ENCODE results near the gene SLC51A. TPM values are rescaled to one million over a fixed set of nuclear protein-coding genes. Genes with fewer than 3 reads are reported as not detected.
"Not testable (repeated sequence)": the region's sequence is repeated elsewhere in the genome, so short reads cannot be mapped to it uniquely, and the experiment has no call there.

Gene SLC51A
- not detected for total RNA-seq
- 1 to 10 TPM in 1 of 2 donors, not detected in 1; 2.7 TPM for polyA plus RNA-seq

DNA sequence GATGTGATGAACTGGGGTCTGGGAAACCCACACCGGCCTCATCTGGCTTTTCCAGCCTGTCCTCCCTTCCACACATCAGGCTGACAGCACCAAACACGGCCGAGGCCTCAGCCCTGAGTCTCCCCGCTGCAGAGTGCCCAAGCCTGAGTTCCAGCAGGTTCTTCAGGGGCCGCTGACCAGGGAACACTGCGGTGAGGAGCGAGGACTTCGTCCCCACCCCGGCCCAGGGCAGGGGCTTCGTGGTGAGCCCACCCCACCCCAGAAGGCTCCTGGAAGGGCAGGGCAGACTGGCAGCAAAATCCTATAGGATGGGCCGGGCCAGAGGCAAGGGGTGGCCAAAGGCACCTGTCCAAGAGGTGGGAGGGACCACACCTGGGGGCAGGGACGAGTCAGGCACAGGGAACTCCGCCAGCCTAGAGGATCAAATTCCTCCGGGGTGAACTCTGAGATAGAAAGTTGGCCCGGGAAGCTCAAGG lies at the start of gene SLC51A:
Gene SLC51A (plus strand): TSS at position 446 of the 476 bp plus-strand sequence. CDS start 179 bp downstream, outside the sequence.
- Mint-ChIP-seq H3K9me3 (no peaks in the 10 kb centered on the region), H3K27ac (peak within 1 kb of the TSS in 2 of 7 donors; percentile 61 to 64), H3K4me1 (peaks cover 3 to 12% (median 10%) of the 10 kb centered on the region in 4 donors), H3K27me3 (no peaks in the 10 kb centered on the region), H3K4me3 (peak within 1 kb of the TSS in 4 of 8 donors; percentile 29 to 63 (median 48)), H3K36me3 (no peaks in the 10 kb centered on the region)
- H3K4me1 ChIP-seq (ENCODE audit: insufficient read depth, low read length): peaks cover 13% of the 10 kb centered on the region
- no peak within 1 kb of the TSS for H3K4me3 ChIP-seq (ENCODE audit: low read length in 2 of 2)
- no peaks in the 10 kb centered on the region for H3K27me3 ChIP-seq (ENCODE audit: insufficient read depth, low read length)
- CTCF ChIA-PET (ENCODE audit: partially characterized antibody): no interaction called here
- no peaks in the 10 kb centered on the region for H3K9me3 ChIP-seq (ENCODE audit: control insufficient read depth in 1 of 2, low read length in 2 of 2)
- POLR2A ChIA-PET (ENCODE audit: partially characterized antibody): no interaction called here
- DNase-seq: no peak
- H3K36me3 ChIP-seq (ENCODE audit: insufficient read depth, low read length): no peaks in the 10 kb centered on the region
- no peak within 1 kb of the TSS for H3K27ac ChIP-seq (ENCODE audit: low read depth, low read length)
- intact Hi-C loops (cut with micrococcal nuclease): no loop called here

DNA sequence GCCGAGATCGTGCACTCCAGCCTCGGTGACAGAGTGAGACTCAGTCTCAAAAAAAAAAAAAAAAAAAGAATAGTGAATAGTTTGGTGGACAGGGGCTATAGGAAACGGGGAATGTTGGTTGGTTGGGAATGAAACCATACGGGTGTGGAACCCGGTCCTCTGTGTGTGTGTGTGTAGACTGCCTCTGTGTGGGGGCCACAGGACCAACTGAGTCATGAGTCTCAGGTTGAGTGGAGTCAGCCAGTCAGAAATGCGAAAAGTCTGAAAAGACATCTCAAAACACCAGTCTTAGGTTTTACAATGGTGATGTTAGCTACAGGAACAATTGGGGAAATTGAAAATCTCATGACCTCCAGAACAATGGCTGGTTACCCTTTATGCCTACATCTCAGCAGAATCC lies 49.6 kb upstream of the SLC51A start:
- Histone ChIP-seq H3K27ac (ENCODE audit: low read depth, low read length) (no peak overlapping the region), H3K4me3 (ENCODE audit: low read length in 2 of 2) (no peak overlapping the region), H3K36me3 (ENCODE audit: insufficient read depth, low read length) (no peaks in the 10 kb centered on the region), H3K4me1 (ENCODE audit: insufficient read depth, low read length) (no peaks in the 10 kb centered on the region), H3K9me3 (ENCODE audit: control insufficient read depth in 1 of 2, low read length in 2 of 2) (no peaks in the 10 kb centered on the region), H3K27me3 (ENCODE audit: insufficient read depth, low read length) (no peaks in the 10 kb centered on the region)
- no peak for DNase-seq
- Mint-ChIP-seq H3K36me3 (no peaks in the 10 kb centered on the region), H3K9me3 (peaks cover 0 to 2% (median 0%) of the 10 kb centered on the region in 8 donors), H3K4me1 (peaks cover 0 to 3% (median 2%) of the 10 kb centered on the region in 4 donors), H3K27me3 (no peaks in the 10 kb centered on the region), H3K4me3 (no peak overlapping the region), H3K27ac (no peak overlapping the region)
- intact Hi-C loops (cut with micrococcal nuclease): no loop called here
- ChIA-PET CTCF (ENCODE audit: partially characterized antibody) (no interaction called here), POLR2A (ENCODE audit: partially characterized antibody) (no interaction called here)

DNA sequence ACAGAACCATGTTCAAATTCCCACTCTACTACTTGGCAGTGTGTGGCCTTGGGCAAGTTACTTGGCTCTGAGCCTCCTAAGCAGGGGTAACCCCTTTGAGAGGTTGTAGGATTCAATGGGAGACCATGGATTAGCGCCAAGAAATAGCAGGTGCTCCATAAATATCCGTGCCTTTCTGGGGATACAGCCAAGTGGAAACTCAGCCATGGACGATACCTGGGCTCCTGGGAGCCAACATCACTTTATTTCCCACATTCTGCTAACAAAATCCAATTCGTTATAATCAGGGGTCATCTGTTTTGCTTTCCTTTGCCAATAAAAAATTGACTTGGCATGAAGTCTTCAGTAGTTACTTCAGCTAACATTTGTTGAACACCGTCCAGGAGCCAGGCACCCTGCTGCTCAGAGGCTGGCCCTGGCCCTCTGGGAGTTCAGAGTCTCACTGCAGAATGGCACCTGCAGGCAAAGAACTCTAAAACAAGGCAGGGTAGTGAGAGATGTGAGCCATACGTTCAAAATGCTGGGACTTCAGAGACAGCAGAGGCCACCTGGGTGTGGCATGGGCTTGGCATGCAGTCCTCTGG lies 47.4 kb upstream of the SLC51A start:
- CTCF ChIA-PET (ENCODE audit: partially characterized antibody): no interaction called here
- Histone ChIP-seq H3K4me3 (ENCODE audit: low read length in 2 of 2) (no peak overlapping the region), H3K27ac (ENCODE audit: low read depth, low read length) (no peak overlapping the region), H3K4me1 (ENCODE audit: insufficient read depth, low read length) (no peaks in the 10 kb centered on the region), H3K36me3 (ENCODE audit: insufficient read depth, low read length) (no peaks in the 10 kb centered on the region), H3K27me3 (ENCODE audit: insufficient read depth, low read length) (no peaks in the 10 kb centered on the region), H3K9me3 (ENCODE audit: control insufficient read depth in 1 of 2, low read length in 2 of 2) (no peaks in the 10 kb centered on the region)
- POLR2A ChIA-PET (ENCODE audit: partially characterized antibody): no interaction called here
- intact Hi-C loops (cut with micrococcal nuclease): no loop called here
- Mint-ChIP-seq H3K27ac (no peak overlapping the region), H3K36me3 (no peaks in the 10 kb centered on the region), H3K4me1 (peaks cover 0 to 3% (median 2%) of the 10 kb centered on the region in 4 donors), H3K27me3 (no peaks in the 10 kb centered on the region), H3K4me3 (no peak overlapping the region), H3K9me3 (peaks cover 0 to 2% (median 0%) of the 10 kb centered on the region in 8 donors)
- no peak for DNase-seq

DNA sequence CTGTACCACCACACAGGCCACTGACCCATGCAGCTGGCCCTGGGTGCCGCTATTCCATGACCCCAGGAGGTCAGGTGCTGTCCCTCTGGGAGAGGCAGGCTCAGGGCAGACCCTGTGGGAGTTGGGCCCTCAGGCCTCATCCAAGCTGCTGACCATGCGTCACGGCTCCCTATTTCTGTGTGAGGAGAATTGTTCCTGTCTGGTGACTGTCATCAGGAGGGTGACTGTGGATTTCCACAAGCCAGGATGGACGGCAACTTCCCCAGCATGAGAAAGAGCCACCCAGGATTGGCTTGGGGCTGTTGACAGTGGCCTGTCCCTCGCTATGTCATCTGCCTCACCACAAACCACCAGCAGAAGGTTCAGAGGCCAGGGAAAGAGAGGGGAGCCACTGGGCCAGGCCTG lies 46.5 kb upstream of the SLC51A start:
- Histone ChIP-seq H3K36me3 (ENCODE audit: insufficient read depth, low read length) (no peaks in the 10 kb centered on the region), H3K4me1 (ENCODE audit: insufficient read depth, low read length) (no peaks in the 10 kb centered on the region), H3K27me3 (ENCODE audit: insufficient read depth, low read length) (no peaks in the 10 kb centered on the region), H3K27ac (ENCODE audit: low read depth, low read length) (no peak overlapping the region), H3K4me3 (ENCODE audit: low read length in 2 of 2) (no peak overlapping the region), H3K9me3 (ENCODE audit: control insufficient read depth in 1 of 2, low read length in 2 of 2) (no peaks in the 10 kb centered on the region)
- peaks cover 0 to 3% (median 2%) of the 10 kb centered on the region in 4 donors for H3K4me1 Mint-ChIP-seq
- no peaks in the 10 kb centered on the region for H3K36me3 Mint-ChIP-seq
- no peaks in the 10 kb centered on the region for H3K27me3 Mint-ChIP-seq
- no peak for DNase-seq
- H3K9me3 Mint-ChIP-seq: peaks cover 0 to 2% (median 0%) of the 10 kb centered on the region in 8 donors
- H3K4me3 Mint-ChIP-seq: no peak overlapping the region
- no peak overlapping the region for H3K27ac Mint-ChIP-seq
- intact Hi-C loops (cut with micrococcal nuclease): no loop called here
- CTCF ChIA-PET (ENCODE audit: partially characterized antibody): no interaction called here
- POLR2A ChIA-PET (ENCODE audit: partially characterized antibody): interaction anchor here (0.7 kb wide), 1 partner anchor 78 kb away, joined by 3 read pairs; no protein-coding TSS in a partner anchor

DNA sequence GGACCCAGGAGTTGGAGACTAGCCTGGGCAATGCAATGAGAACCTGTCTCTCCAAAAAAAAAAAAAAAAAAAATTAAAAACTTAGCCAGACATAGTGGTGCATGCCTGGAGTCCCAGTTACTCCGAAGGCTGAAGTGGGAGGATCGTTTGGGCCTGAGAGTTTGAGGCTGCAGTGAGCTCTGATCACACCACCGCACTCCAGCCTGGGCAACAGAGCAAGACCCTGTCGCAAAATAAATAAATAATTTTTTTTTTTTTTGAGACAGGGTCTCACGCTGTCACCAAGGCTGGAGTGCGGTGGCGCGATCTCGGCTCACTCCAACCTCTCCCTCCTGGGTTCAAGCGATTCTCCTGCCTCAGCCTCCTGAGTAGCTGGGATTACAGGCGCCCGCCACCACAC lies 46.0 kb upstream of the SLC51A start:
- H3K27ac ChIP-seq (ENCODE audit: low read depth, low read length); intact Hi-C loops (cut with micrococcal nuclease); H3K4me3 Mint-ChIP-seq; H3K27me3 ChIP-seq (ENCODE audit: insufficient read depth, low read length); H3K4me3 ChIP-seq (ENCODE audit: low read length in 2 of 2); DNase-seq; CTCF ChIA-PET (ENCODE audit: partially characterized antibody); H3K36me3 Mint-ChIP-seq; H3K27ac Mint-ChIP-seq; H3K36me3 ChIP-seq (ENCODE audit: insufficient read depth, low read length); H3K9me3 Mint-ChIP-seq; H3K4me1 ChIP-seq (ENCODE audit: insufficient read depth, low read length); H3K27me3 Mint-ChIP-seq; H3K9me3 ChIP-seq (ENCODE audit: control insufficient read depth in 1 of 2, low read length in 2 of 2); H3K4me1 Mint-ChIP-seq: not testable (repeated sequence)
- POLR2A ChIA-PET (ENCODE audit: partially characterized antibody): interaction anchor here (0.7 kb wide), 1 partner anchor 79 kb away, joined by 3 read pairs; no protein-coding TSS in a partner anchor

DNA sequence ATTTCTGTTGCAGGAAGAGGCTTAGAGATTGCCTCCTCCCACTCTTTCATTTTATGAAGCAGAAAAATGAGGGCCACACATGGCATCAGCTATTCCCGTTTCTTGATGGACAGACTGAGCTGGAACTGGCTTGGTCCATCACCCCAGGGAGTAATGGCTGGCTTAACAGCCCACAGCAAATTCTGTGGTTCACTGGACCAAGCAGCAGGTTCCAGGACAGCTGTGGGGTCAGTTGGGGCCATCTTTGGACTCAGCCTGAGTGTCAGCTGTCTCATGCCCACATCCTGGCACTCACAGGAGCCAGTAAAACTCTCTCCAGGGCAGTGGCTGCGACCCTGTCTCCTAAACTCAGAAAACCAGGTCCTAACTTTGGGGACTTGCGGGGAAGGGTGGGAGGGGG lies 41.7 kb upstream of the SLC51A start:
- no peak overlapping the region for H3K4me3 Mint-ChIP-seq
- peaks cover 20% of the 10 kb centered on the region for H3K4me1 ChIP-seq (ENCODE audit: insufficient read depth, low read length)
- CTCF ChIA-PET (ENCODE audit: partially characterized antibody): no interaction called here
- H3K27ac Mint-ChIP-seq: no peak overlapping the region
- no peaks in the 10 kb centered on the region for H3K27me3 Mint-ChIP-seq
- no peaks in the 10 kb centered on the region for H3K36me3 Mint-ChIP-seq
- no peaks in the 10 kb centered on the region for H3K27me3 ChIP-seq (ENCODE audit: insufficient read depth, low read length)
- POLR2A ChIA-PET (ENCODE audit: partially characterized antibody): no interaction called here
- intact Hi-C loops (cut with micrococcal nuclease): no loop called here
- no peak overlapping the region for H3K4me3 ChIP-seq (ENCODE audit: low read length in 2 of 2)
- H3K9me3 ChIP-seq (ENCODE audit: control insufficient read depth in 1 of 2, low read length in 2 of 2): no peaks in the 10 kb centered on the region
- DNase-seq: no peak
- peaks cover 0 to 2% (median 0%) of the 10 kb centered on the region in 8 donors for H3K9me3 Mint-ChIP-seq
- H3K4me1 Mint-ChIP-seq: peaks cover 8 to 18% (median 14%) of the 10 kb centered on the region in 4 donors
- H3K36me3 ChIP-seq (ENCODE audit: insufficient read depth, low read length): no peaks in the 10 kb centered on the region
- H3K27ac ChIP-seq (ENCODE audit: low read depth, low read length): no peak overlapping the region

DNA sequence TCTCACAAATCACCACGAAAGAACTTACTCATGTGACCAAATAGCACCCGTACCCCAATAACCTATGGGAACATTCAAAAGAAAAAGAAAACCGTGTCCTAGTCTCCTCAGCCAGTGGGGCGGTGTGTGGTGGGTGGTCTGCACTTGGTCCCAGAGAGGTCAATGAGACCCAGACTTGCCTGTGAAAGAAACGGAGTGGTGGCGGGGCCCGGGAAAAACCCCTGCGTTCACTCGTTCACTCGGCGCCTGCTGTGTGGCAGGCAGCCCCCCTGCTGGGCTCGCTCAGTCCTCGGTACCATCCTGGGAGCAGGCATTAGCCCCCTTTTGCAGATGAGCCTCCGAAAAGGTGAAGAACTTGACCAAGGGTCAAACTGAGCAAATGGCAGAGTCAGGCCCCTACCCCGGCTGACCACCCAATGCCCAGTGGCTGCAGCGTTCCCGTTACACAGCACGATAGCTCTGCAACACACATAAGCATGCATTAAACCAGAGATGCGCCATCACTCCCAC lies 41.2 kb upstream of the SLC51A start:
- POLR2A ChIA-PET (ENCODE audit: partially characterized antibody): no interaction called here
- Histone ChIP-seq H3K9me3 (ENCODE audit: control insufficient read depth in 1 of 2, low read length in 2 of 2) (no peaks in the 10 kb centered on the region), H3K36me3 (ENCODE audit: insufficient read depth, low read length) (no peaks in the 10 kb centered on the region), H3K4me1 (ENCODE audit: insufficient read depth, low read length) (peaks cover 25% of the 10 kb centered on the region), H3K27ac (ENCODE audit: low read depth, low read length) (no peak overlapping the region), H3K4me3 (ENCODE audit: low read length in 2 of 2) (no peak overlapping the region), H3K27me3 (ENCODE audit: insufficient read depth, low read length) (no peaks in the 10 kb centered on the region)
- CTCF ChIA-PET (ENCODE audit: partially characterized antibody): interaction anchor here (0.7 kb wide), 1 partner anchor 102 kb away, joined by 3 read pairs; no protein-coding TSS in a partner anchor
- H3K27ac Mint-ChIP-seq: no peak overlapping the region
- H3K36me3 Mint-ChIP-seq: no peaks in the 10 kb centered on the region
- intact Hi-C loops (cut with micrococcal nuclease): no loop called here
- H3K4me1 Mint-ChIP-seq: peaks cover 12 to 23% (median 19%) of the 10 kb centered on the region in 4 donors
- H3K9me3 Mint-ChIP-seq: peaks cover 0 to 2% (median 0%) of the 10 kb centered on the region in 8 donors
- DNase-seq: no peak
- no peak overlapping the region for H3K4me3 Mint-ChIP-seq
- no peaks in the 10 kb centered on the region for H3K27me3 Mint-ChIP-seq

All from CD4-positive, alpha-beta memory T cell (primary cell).